NCI-H128 (cell line): ENCODE results near the gene GDF9.
"Not testable (repeated sequence)": the region's sequence is repeated elsewhere in the genome, so short reads cannot be mapped to it uniquely, and the experiment has no call there.

ENCODE experiments used
- DNase-seq: peaks from one replicate; lab custom pipeline; 2025; ENCODE audit not compliant: unreplicated experiment; lab: John Stamatoyannopoulos, UW

Gene GDF9

DNA sequence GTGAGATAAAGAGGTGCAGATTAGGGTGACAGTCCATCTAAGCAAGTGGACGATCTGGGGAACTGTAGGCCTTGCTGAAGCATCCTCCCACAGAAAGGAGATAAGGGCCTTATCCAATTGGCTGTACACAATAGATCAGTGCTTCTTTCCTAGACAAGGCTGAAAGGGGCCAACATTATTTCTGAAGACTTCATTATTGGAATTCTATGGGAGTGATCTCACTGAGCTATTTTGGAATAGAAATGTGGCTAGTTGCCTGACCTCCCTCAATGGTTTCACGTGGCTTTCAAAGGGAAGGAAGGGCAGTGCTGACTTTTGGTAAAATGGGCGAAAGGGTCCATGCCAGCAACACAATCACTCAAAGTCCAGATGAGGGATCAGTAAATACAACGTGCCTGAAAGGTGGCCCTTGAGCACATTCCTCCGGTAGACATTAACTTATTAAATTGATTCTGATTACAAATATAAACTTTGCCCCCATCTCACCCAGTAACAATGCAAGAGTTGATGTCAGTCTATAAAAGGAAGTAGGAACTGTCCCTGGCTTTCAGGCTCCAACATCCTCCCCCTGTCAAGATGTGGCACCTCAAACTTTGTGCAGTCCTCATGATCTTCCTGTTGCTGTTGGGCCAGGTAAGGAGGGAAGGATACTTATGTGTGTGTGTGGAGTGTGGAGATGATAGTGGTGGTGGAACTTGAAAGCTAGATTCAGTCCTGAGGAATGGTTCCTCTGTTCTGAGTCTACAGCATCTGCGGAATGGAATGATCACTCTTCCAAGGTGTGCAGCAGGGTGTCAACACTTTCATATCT, 7.1 kb upstream of the GDF9 start, which contains the start of gene LEAP2:
Gene LEAP2, plus strand, starts transcription at position 550 of the 811 bp plus-strand sequence. Its CDS starts 27 bp downstream, at position 577.
- no peak for DNase-seq

- no peak for DNase-seq
These were observed 6.5 kb upstream of the GDF9 start for GRCh38 chr5:132872788-132873118.

DNA sequence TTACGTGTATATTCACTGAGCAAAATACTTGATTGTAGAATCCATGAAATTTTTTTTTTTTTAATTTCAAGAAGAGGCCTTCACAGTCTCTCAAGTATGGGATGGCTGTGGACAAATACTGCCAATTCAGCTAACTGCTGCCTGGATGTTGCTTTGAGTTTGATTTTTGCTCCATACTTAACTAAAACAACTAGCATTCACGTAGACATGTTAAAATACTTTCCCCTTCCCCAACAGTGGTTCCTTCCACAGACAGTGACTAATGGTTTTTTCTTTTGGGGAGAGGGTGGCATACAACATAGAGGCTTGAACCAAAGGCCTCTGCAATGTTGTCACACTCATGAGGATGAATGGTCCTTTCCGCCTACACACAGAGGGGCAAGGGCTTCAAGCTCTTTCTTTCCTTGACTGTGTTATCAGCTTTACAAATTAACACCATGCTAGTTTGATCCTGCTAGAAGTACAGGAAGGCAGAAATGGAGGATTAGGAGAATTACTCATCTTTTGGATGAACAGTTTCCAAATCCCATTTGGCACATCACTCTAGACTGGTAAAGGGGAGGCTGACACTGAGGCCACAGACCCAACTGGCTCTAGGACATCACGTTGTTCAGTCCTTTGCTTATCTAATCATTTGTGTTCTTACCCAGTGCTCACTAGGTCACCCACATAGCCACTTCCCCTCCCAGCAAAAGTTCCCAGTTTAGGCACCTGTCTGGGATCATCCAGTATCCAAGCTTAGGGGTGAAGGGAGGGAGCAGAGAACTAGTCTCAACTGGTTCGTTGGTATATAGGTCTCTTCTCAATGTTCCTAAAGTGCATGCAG, 5.4 kb upstream of the GDF9 start:
- no peak for DNase-seq

DNA sequence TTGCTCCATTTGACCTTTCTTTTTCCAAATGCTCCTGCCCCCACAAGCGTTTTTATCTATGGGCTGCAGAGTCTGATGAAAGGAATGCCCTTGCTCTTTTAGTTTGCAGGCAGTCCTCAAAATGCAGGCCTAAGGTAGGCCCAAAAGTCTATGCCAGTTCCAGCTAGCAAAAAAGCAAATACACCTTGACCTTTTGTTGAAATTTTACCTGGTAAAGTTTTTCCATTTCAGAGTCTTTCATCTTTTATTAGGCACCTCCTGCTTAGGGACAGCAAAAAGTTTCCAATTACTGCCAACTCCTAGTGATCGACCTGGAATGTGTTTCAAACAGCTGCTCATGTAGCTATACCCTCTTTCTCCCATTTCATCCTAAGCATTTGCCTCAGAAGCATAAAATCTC, 4.5 kb upstream of the GDF9 start:
- DNase-seq = no peak

DNA sequence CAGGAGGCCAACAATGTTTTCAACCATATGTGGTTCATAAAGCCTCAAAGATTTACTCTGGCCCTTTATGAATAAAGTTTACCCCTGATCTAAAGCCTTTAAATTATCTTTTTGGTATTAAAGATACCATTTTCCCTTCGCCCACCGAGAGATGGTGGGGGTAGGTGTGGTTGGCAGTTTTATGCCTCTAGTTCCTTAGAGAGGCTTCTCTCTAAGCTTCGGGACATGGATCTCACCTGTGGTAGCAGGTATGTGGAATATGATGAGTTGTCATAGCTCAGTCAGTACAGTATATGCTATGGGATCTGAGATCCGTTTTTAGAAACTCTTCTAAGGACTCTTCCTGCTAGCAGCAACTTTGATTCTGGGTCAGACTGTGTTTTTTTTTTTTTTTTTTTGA, 2.5 kb upstream of the GDF9 start:
- DNase-seq = no peak

DNA sequence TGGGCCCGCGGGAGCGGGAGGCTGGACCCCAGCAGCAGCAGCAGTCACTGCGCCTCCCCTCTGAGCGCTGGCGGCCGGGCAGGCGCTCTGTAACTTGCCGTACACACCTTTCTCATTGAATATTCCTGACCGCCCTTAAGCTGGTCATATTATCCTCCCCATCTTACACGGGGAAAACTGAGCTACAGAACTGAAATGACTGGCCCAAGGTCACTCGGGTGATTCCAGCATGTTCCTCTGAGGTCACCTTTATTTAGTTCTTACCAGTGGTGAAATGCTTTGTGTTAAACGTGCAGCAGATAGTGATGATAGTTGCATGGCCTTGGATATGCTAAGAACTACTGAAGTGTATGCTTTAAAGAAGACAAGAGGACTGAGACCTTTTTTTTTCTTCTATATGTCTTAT, 780 bp upstream of the GDF9 start:
- no peak for DNase-seq

GRCh38 chr5:132865668-132866341, 464 bp downstream of the GDF9 start:
- DNase-seq = no peak

DNA sequence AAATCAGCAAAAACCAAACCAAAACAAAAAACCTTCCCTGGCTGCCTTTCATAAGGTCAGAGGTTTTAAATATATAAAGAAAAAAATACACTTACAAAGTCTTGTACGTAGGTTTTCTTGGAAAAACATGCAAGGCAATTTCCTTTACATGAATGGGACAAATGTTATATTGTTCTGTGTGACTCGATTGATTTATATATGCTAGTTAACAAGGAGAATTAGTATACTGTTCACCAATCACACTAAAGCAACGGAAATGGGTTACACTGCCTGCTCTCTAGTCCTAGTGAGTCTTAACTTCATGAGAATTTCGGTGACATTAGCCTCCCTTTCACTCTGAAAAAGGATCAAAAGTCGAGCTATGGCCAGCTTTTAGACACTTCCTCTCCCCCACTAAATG, 5.5 kb downstream of the GDF9 start:
- no peak for DNase-seq

DNA sequence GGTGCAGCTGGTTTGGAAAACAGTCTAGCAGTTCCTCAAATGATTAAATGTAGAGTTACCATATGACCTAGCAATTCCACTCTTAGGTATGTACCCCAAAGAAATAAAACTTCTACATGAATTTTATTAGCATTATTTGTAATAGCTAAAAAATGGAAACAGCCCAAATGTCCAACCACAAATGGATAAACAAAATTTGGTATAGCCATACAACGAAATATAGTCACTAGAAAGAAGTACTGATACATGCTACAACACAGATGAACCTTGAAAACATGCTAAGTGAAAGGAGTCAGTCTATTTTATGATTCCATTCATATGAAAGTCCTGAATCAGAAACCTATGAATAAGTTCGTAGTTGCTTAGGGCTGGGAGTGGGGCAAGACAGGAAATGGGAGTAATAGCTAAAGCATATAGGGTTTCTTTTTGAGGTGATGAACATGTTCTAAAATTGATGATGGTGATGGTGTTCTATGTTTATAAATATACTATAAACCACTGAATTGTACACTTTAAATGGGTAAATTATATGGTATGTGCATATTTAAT, 6.3 kb downstream of the GDF9 start:
- DNase-seq = no peak

- no peak for DNase-seq
These were observed 10.3 kb downstream of the GDF9 start for GRCh38 chr5:132856011-132856410.

GRCh38 chr5:132854992-132855391, 11.3 kb downstream of the GDF9 start:
- not testable (repeated sequence) for DNase-seq

DNA sequence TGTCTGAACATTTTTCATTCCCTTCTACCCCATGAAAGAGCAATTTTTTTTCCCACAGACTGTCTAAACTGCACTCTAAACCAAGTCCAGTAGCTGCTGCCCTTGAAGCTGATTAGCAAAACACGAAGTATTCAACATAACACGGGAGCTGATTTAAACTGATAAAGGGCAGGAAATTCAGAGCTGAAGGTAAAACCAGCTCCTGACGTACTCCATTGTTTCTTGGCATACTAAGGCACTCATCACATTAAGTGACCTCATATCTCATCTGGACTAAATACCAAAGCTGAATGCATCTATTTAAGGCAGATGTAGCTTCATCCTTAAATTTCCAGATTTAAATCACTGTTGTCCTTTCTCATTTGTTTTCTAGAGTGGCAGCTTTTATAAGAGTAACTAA, 12.0 kb downstream of the GDF9 start:
- DNase-seq = no peak

DNA sequence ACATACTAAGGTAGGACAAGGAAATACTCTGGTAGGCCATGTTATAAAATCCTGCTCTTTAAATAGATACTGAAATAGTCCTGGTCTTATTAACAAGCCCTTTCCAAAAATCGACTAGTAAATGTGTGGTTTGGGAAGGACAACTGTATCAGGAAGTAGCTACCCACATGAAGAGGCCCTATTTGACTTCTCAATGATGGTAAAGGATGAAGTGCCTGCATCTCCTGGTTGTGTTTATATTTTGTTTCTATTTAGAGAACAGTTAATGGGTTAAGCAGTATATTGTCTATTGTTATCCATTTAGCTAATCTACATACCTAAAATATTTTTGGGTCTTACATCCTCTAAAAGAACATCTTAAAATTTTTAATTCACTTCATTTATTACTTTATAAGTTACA, 12.5 kb downstream of the GDF9 start:
- no peak for DNase-seq

GRCh38 chr5:132853323-132853722, 12.9 kb downstream of the GDF9 start:
- no peak for DNase-seq

GRCh38 chr5:132850066-132850465, 16.2 kb downstream of the GDF9 start:
- DNase-seq = no peak

DNA sequence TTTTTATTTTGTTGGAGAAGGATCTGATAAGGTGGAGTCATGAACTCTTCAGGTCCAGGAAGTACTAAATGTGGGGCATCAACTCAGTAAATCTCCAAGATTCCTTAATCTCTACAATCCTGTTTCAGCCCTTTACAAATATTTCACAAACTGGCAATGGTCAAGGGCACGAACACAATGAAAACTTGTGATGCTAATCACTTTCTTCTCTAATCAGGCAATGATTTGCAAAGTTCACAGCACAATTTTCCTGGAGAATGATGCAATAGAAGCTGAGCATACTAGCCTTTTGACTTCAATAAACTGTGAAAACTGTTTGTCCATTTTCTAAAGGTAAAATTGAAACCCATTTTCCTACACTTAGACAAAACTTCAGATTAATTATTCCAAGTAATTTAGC, 16.9 kb downstream of the GDF9 start:
- DNase-seq = no peak

- DNase-seq = no peak
These were observed 18.0 kb downstream of the GDF9 start for GRCh38 chr5:132848270-132848669.

- DNase-seq = no peak
These were observed 25.0 kb downstream of the GDF9 start for GRCh38 chr5:132841305-132841704.

GRCh38 chr5:132840896-132841295, 25.4 kb downstream of the GDF9 start:
- DNase-seq = no peak

- DNase-seq = no peak
These were observed 26.0 kb downstream of the GDF9 start for GRCh38 chr5:132840313-132840712.
